Midbrain (tissue), 1 donor: ENCODE measurements around the gene TSSK2.
"Not testable (repeated sequence)": the region's sequence is repeated elsewhere in the genome, so short reads cannot be mapped to it uniquely, and the experiment has no call there.

ENCODE experiments used
- DNase-seq: peaks from one replicate; lab custom pipeline; 2025; lab: John Stamatoyannopoulos, UW

The TSSK2 gene

DNA sequence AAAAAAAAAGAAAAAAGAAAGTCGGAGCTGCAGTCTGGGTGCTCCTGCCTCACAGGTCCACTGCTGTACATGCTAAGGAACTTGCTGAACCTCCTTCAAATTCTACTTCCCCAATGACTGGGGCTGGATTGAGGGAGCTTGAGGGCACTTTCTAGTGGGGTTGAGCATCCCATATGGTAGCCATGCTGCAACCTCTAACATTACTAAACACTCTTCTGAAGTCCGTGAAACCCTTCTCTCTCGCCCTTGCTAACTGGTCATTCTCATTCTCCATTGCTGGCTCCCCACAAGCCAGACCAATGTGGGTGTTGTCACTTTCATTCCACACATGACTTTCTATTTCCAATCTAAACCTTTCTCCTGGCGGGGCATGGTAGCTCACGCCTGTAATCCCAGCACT, 12.1 kb downstream of the TSSK2 start:
- no peak for DNase-seq

DNA sequence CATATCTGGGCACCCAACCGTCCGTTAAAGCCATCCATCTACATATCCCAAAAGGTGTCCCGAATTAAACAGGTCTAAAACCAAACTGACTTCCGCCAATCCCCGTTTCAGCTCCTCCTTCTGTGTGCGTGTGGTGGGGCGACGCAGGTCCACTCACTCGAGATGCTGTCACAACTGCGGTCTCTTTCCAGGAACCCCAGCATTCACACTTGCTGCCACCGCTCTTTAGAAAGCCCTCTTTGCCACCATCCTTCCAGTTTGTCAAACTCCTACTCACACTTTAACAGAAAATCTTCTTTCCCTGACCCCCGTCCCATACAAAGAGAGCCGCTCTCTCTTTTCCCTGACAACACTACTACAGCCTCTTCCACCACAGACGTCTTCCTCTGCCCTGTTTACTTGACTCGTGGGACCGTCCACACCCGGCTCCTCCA, 12.9 kb downstream of the TSSK2 start:
- no peak for DNase-seq

GRCh38 chr22:19146215-19146968, 15.3 kb downstream of the TSSK2 start:
- no peak for DNase-seq

- no peak for DNase-seq
Observed at GRCh38 chr22:19147195-19147780, 16.2 kb downstream of the TSSK2 start.

DNA sequence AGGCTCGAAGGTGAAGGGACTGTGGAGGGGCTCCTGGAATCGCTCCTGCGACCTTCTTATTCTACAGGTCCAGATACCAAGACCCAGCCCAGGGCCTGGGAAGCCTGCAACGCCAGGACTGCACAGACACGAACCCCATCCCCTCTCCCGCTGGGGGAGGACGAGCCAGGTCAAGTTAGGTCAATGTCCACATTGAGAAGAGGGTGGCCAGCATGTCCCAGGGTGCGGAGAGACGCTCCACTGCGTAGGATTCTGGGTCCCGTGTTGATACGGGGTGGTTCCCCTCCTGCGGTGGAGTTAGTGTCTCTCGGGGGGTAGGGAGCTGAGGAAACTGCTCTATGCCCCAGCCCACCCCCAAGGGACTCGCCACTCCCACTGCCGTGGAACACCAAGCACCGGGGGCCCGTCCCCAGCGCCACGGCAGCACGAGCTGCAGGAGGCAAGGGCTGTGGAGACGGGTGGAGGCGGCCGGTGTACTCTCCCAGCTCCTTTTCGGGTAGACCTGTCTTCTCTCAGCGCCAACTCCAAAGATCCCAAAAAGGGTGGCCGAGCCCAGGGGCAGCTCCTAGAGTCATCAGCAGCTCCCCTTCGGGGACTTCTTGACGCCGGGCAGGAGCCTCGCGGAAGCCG, 17.4 kb downstream of the TSSK2 start:
- no peak for DNase-seq

- DNase-seq: no peak
Observed at GRCh38 chr22:19149047-19149883, 18.2 kb downstream of the TSSK2 start.

DNA sequence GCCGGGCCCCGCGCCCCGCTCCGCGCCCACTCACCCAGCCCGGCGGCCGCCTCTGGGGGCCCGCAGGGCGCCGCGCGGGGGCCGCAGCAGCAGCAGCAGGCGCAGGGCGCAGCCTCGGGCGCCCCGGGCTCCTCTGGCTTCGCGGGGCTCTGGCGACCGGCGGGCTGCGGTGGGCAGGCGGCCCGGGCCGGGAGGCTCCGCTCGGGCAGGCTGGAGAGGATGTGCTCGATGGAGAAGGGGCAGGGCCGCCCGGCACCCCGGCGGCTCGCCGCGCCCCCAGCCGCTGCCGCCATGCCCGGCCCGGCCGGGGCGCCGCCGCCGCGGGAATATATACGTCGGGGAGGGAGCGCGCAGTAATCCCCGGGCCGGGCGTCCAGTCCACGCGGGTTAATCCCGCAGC, 18.9 kb downstream of the TSSK2 start, which contains the start of gene GSC2:
Gene GSC2 (minus strand): TSS at position 302 of the 400 bp plus-strand sequence. CDS start 9 bp downstream, at position 293.
- DNase-seq: no peak

DNA sequence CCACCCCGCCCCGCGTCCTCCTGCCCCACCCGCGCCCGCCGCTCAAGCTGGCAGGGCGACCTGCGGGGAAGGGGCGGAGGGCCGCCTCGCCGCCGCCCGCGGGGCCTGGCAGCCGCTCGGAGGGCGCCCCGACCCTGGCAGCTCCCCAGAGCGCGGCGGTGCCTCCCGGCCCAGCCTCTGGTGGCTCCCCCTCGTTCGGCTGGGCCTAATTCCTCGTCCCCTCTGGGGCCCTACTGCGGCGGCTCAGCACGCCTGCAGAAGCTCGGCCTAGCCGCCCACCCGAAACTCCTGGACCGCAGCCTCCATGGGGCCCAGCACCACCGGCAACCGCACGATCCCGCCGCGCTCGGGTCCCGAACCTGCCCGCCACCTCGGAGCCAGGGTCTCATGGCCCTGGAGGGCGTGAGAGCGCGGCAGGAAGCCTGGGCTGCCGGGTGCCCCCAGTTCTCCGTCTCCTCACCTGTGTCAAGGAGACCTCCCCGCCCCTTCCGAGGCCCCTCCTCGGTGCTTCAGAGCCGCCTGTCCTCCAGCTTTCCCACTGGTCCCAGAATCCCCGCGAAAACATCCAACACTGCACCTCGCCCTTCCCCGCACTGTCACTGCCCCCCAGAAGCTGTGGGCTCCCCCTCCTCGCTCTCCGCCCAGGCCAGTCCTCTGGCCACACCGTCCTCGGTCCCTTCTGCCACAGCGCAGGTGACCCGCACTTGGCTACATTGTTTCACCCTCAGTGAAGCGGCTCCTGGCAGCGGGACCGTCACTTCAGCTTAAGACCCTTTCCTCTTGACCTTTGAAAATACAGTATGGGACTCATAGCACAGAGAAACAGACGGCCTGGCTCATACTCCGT, 19.6 kb downstream of the TSSK2 start:
- DNase-seq: no peak

DNA sequence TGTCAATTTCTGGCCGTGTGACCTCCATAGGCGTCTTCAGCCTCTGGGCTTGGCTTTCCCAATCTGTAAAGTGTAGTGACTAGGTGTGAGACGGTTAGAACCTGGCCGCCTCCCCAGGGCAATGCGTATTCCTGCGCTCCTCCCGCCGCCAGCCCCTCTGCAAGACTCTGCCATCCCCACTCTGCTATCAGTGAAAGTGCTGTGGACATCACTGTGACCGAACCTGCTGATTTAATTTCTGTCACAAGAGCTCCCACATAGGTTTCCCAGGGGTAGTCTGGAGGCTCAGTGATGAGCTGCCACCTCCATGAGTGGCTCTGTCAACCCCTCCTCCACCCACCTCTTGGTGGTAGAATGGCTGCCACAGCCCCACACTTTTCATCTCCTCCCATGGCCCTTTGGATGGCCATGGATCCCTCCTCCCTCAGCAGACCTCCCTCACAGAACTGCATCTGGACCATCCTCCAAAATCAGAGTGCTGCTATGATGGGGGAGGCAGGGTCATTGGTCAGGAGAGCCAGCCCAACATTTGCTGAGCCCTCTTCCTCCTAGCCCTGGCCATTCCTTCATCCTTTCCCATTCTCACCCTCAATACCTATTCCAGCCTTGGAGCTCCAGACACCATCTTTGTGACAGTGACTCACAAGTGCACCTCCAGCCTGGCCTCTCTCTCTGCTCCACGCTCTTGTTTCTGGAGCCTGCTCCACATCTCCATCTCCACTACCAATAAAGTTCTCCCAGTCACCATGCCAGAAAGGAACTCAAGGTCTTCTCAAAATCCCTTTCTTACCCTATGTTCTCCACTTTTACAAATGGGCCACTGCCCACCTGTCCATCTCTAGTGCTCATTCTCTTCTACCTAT, 20.5 kb downstream of the TSSK2 start:
- no peak for DNase-seq

DNA sequence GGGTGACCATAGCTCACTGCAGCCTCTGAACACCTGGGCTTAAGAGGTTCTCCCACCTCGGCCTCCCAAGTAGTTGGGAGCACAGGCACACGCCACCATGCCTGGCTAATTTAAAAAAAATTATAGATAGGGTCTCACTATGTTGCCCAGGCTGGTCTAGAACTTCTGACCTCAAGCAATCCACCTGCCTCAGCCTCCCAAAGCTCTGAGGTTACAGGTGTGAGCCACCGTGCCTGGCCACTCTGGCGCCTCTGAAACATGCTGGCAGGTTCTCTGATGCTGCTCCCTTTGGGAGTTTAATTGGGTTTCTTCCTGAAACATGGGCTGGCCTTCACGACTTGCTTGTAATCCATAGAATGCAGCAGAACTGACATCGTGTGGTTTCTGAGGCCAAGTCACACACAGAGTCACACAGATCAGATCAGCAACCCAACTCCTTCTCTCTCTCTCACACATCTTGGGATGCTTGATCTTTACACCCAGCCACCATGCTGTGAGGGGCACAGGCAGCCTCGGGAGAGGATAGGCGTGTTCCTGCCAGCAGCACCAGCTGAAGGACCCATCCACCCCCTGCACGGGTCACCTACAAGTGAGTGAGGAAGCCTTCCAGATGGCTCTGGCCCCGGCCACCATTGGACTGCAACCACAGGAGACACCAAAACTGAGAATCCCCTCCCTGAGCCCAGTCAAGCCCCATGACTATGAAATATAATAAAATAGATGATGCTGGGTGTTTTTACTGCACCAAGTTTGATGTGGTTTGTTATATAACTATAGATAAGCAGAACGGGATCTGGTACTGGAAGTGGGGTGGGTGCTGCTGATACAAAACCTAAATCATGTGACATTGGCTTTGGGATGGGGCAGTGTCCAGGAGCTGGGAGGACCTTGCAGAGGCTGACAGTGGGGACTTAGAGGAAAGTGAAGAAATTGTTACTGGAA, 22.1 kb downstream of the TSSK2 start:
- DNase-seq: no peak

DNA sequence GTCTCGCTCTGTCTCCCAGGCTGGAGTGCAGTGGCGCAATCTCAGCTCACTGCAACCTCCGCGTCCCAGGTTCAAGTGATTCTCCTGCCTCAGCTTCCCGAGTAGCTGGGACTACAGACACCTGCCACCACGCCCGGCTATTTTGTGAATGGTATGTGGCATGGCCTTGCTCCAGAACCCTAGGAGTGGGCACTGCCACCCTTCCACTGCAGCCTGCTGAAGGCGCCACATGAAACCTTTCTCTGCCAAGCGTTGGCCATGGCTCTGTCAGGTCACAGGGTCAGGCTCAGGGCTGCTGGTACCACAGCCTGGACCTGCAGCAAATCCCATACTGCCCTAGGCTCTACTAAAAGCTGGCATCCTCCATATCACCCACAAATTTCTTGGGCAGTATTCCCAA, 25.0 kb downstream of the TSSK2 start:
- not testable (repeated sequence) for DNase-seq

DNA sequence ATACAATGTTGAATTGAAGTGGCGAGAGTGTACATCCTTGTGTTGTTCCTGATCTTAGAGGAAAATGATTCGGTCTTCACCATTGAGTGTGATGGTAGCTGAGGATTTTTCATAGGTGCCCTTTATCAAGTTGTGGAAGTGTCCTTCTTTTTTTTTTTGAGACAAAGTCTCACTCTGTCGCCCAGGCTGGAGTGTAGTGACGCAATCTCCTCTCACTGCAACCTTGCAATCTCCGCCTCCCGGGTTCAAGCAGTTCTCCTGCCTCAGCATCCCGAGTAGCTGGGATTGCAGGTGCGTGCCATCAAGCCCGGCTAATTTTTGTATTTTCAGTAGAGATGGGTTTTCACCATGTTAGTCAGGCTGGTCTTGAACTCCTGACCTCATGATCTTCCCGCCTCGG, 27.5 kb downstream of the TSSK2 start:
- DNase-seq: not testable (repeated sequence)

GRCh38 chr22:19164425-19164824, 33.3 kb downstream of the TSSK2 start:
- DNase-seq: no peak

- DNase-seq: no peak
Observed at GRCh38 chr22:19166421-19166820, 35.3 kb downstream of the TSSK2 start.

DNA sequence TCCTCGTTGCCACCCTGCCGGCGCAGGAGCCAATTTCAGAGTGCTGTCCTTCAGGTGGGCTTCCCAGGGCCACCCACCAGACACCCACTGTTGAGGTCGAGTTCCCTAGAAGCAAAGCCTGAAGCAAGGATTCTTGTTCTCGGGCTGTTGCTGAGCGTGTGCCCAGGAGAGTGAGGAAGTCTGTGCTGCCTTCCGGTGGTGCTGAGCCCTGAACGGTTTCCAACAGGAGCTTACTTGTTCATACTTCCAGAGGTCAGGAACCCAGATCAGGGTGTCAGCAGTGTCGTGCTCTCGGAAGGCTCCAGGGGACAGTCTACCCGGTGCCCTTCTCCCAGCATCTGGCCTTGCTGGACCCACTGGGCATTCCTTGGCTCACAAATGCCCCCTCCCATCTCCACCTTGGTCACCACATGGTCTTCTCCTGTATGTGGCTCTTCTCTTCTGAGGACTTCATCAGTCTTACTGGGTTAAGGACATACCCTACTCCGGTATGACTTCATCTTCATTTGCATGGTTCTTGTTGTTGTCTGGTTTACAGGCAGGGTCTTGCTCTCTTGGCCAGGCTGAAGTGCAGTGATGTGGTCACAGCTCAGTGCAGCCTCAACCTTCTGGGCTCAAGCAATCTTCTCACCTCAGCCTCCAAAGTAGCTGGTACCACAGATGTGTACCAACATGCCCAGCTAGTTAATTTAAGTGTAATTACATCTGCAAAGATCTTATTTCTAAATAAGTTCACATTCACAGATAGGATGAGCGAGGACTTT, 36.2 kb downstream of the TSSK2 start:
- no peak for DNase-seq

DNA sequence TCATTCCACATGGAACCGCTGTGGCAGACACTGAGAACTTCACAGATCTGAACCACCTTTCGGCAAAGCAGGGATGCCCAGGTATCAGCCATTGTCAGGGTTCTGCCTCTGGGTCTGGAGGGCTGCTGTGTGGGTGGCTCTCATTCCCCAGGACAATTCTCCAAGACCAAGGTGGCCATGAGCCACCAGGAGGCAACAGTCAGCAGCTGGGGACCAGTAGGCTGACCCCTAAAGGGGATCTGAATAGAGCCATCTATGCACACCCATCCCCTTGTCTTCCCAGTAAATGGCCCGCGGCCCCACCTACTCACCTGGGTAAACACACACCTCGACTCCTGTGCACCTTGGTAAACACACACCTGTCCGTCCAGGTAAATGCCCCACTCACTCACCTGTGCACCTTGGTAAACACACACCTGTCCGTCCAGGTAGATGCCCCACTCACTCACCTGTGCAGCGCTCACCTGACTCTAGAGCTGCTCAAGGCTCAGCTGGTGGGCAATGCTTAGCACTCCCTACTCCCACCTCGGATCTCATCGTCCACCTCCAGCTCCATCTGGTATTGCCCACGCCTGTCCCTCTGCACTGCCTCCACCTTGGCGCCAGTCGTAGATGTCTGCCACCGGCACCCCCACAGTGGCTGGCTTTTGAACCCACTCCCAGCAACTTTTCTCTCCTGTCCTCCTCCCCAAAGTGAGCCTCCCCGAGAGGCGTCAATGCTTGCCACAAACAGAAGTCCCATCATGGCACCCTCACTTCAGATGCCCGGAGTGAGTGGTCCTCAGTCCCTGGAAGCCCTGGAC, 37.2 kb downstream of the TSSK2 start:
- no peak for DNase-seq
